ENCODE measurements around the gene CRYGN. TPM values are rescaled to one million over a fixed set of nuclear protein-coding genes. Genes with fewer than 3 reads are reported as not detected.

CRYGN gene
- total and polyA plus RNA-seq, 2 experiments from 2014 or later = 0.59 to 1.5 TPM

DNA sequence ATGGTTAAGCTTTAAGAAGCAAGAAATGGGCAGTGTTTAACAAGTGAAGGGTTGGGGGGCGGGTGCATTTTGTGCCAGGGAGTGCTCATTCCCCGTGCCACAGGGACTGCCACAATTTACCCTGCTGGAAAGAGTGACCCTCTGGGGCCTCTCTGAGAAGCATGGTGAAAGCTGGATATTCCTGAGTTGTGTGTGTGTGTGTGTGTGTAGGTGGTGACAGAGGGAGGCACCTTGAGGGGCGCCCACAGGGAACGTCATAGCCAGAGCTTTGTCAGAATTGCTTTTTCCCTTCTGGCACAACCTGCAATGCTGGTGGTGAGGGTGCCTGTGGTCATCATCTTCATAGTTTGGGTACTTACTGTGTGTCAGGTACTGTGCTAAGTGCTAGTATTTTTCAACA lies 27.6 kb downstream of the CRYGN start:
- ATAC-seq = no peak

More for the DNA sequence above, 27.6 kb downstream of the CRYGN start:
- Histone ChIP-seq H3K4me2 (no peak overlapping the region), H3K27ac (ENCODE audit: low read depth) (no peak overlapping the region), H3K79me2 (replicated peaks; ENCODE audit: insufficient read depth) (no peaks in the 10 kb centered on the region; the same call in 1 of the 2 replicates), H3K27me3 (ENCODE audit: insufficient read depth) (peaks cover 55% of the 10 kb centered on the region), H3K4me3 (no peak overlapping the region), H3F3A (replicated peaks; ENCODE audit: low read depth) (peaks cover 4% of the 10 kb centered on the region; the same call in 1 of the 2 replicates), H3K36me3 (ENCODE audit: insufficient read depth) (no peaks in the 10 kb centered on the region), H2AFZ (no peak overlapping the region), H4K20me1 (replicated peaks; ENCODE audit: insufficient read depth) (peaks cover 3% of the 10 kb centered on the region), H3K9me2 (ENCODE audit: insufficient read depth) (no peaks in the 10 kb centered on the region), H3K4me1 (ENCODE audit: insufficient read depth) (peaks cover 36% of the 10 kb centered on the region)
- peaks cover 40% of the 10 kb centered on the region for H3K27me3 Mint-ChIP-seq (ENCODE audit: insufficient read depth, low read depth, poor library complexity)
- peaks cover 40% of the 10 kb centered on the region for H3K4me1 Mint-ChIP-seq
- DNase-seq (ENCODE audit: low spot score) = no peak
- no peak overlapping the region for H3K27ac Mint-ChIP-seq
- no peak for TF ChIP-seq STAT1 (IDR thresholded peaks at IDR 0.05; ENCODE audit: unreplicated experiment)
- TF ChIP-seq POLR2AphosphoS5 (IDR thresholded peaks at IDR 0.05; ENCODE audit: low read depth) = no peak
- no peak for TF ChIP-seq ZNF114 (CRISPR knock-in tag; IDR thresholded peaks at IDR 0.05)
- no peak for TF ChIP-seq CTCF (conservative IDR thresholded peaks at IDR 0.05; ENCODE audit: low read depth in 2 of 2)
- no peak for TF ChIP-seq CREB1 (CRISPR knock-in tag; IDR thresholded peaks at IDR 0.05; ENCODE audit: low read depth)
- no peak for TF ChIP-seq NANOG (IDR thresholded peaks at IDR 0.05; ENCODE audit: borderline replicate concordance)
- TF ChIP-seq, protein P1, sequence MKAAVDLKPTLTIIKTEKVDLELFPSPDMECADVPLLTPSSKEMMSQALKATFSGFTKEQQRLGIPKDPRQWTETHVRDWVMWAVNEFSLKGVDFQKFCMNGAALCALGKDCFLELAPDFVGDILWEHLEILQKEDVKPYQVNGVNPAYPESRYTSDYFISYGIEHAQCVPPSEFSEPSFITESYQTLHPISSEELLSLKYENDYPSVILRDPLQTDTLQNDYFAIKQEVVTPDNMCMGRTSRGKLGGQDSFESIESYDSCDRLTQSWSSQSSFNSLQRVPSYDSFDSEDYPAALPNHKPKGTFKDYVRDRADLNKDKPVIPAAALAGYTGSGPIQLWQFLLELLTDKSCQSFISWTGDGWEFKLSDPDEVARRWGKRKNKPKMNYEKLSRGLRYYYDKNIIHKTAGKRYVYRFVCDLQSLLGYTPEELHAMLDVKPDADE (IDR thresholded peaks at IDR 0.05) = no peak
- TF ChIP-seq ZNF331 (CRISPR knock-in tag; IDR thresholded peaks at IDR 0.05; ENCODE audit: low read depth) = no peak
- no peak for TF ChIP-seq EZH2 (IDR thresholded peaks at IDR 0.05; ENCODE audit: low read depth, unreplicated experiment)
- TF ChIP-seq EZH2phosphoT487 (IDR thresholded peaks at IDR 0.05; ENCODE audit: unreplicated experiment) = no peak
- no peak for TF ChIP-seq JUNB (IDR thresholded peaks at IDR 0.05; ENCODE audit: unreplicated experiment)
- no peak for TF ChIP-seq ZNF462 (CRISPR knock-in tag; IDR thresholded peaks at IDR 0.05)
- TF ChIP-seq, protein P2, sequence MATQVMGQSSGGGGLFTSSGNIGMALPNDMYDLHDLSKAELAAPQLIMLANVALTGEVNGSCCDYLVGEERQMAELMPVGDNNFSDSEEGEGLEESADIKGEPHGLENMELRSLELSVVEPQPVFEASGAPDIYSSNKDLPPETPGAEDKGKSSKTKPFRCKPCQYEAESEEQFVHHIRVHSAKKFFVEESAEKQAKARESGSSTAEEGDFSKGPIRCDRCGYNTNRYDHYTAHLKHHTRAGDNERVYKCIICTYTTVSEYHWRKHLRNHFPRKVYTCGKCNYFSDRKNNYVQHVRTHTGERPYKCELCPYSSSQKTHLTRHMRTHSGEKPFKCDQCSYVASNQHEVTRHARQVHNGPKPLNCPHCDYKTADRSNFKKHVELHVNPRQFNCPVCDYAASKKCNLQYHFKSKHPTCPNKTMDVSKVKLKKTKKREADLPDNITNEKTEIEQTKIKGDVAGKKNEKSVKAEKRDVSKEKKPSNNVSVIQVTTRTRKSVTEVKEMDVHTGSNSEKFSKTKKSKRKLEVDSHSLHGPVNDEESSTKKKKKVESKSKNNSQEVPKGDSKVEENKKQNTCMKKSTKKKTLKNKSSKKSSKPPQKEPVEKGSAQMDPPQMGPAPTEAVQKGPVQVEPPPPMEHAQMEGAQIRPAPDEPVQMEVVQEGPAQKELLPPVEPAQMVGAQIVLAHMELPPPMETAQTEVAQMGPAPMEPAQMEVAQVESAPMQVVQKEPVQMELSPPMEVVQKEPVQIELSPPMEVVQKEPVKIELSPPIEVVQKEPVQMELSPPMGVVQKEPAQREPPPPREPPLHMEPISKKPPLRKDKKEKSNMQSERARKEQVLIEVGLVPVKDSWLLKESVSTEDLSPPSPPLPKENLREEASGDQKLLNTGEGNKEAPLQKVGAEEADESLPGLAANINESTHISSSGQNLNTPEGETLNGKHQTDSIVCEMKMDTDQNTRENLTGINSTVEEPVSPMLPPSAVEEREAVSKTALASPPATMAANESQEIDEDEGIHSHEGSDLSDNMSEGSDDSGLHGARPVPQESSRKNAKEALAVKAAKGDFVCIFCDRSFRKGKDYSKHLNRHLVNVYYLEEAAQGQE (IDR thresholded peaks at IDR 0.05; ENCODE audit: unreplicated experiment) = no peak
- H3K9me3 Mint-ChIP-seq = peaks cover 4% of the 10 kb centered on the region; the same call in 1 of the 3 replicates
- no peak overlapping the region; the same call in 2 of the 3 replicates for H3K4me3 Mint-ChIP-seq
- no peaks in the 10 kb centered on the region; the same call in 2 of the 3 replicates for H3K36me3 Mint-ChIP-seq (ENCODE audit: low read depth)

Measured in GM23338 (cell line).